Body of pancreas (tissue), 4 donors: ENCODE results near the gene GRIA4. TPM values are rescaled to one million over a fixed set of nuclear protein-coding genes. Genes with fewer than 3 reads are reported as not detected.

Source experiments
- ATAC-seq: fragments of 150-250 bp; one replicate; pipeline ENCODE4 v1.9.1; 2016
- DNase-seq, 4 donors: peaks; one replicate each; pipeline ENCODE4 v3.0.0-alpha.2; 2019
- H3K27ac ChIP-seq, 4 donors: fragments of 200-600 bp; sonication (generic); 1 replicate in 3 of 4; 2 replicates in 1 of 4; pipeline versions ENCODE4 v1.5.1 to v1.6.1; 2016 to 2019; ENCODE audit warnings: mild to moderate bottlenecking in 1 of 4, mixed read lengths in 1 of 4, moderate library complexity in 1 of 4
- H3K27me3 ChIP-seq, 2 donors: fragments of 200-600 bp; sonication (generic); one replicate each; pipeline ENCODE4 v1.6.0; 2016; ENCODE audit warnings: mild to moderate bottlenecking in 1 of 2
- H3K36me3 ChIP-seq, 2 donors: fragments of 200-600 bp; sonication (generic); replicated peaks in 1 of 2; 2 replicates each; pipeline ENCODE4 v1.5.1; 2016; ENCODE audit warnings: low read depth in 2 of 2; ENCODE audit not compliant: insufficient read depth in 1 of 2
- H3K4me1 ChIP-seq: fragments of 200-600 bp; sonication (generic); one replicate; pipeline ENCODE4 v1.6.0; 2016
- H3K4me3 ChIP-seq, 2 donors: fragments of 200-600 bp; sonication (generic); 1 replicate in 1 of 2; 2 replicates in 1 of 2; pipeline ENCODE4 v1.5.1; 2016 to 2019
- H3K9me3 ChIP-seq, 3 donors: fragments of 200-600 bp; sonication (generic); 1 replicate in 2 of 3; 2 replicates in 1 of 3; pipeline ENCODE4 v1.5.1; 2016
- POLR2A ChIP-seq, 3 donors: fragments of 450-650 bp; IDR thresholded peaks; one replicate each; pipeline ENCODE4 v1.6.1; 2016; ENCODE audit warnings: antibody characterized with exemption in 3 of 3, mild to moderate bottlenecking in 2 of 3
- WGBS, 2 donors: methylation state at CpG; one replicate each; pipeline ENCODE4 v1.1.5; 2017; 5-methylcytosine and 5-hydroxymethylcytosine counted together
- intact Hi-C: fragments of 100-400 bp; cut with DNase I; formaldehyde crosslinking; loops from one replicate; pipeline ENCODE4 v1.15.1; 2023
- total RNA-seq, 2 donors: library from RNA; depleted of rRNA; stranded (reverse); fragments of >200 nt; gene quantifications; one replicate each; pipeline ENCODE4 v1.1.0, GENCODE V29; 2016
- TF ChIP-seq, protein P1 (sequence below), 7 experiments: fragments of 450-650 bp in 4 of 7; fragments of 200-600 bp in 3 of 7; sonication (generic) in 3 of 7; IDR thresholded peaks; one replicate each; pipeline ENCODE4 v1.5.1; 2016 to 2019; ENCODE audit warnings: antibody characterized with exemption in 7 of 7

The GRIA4 gene
- total RNA-seq, 2 donors from 2014 or later, result 0.26 TPM; not detected in 1

DNA sequence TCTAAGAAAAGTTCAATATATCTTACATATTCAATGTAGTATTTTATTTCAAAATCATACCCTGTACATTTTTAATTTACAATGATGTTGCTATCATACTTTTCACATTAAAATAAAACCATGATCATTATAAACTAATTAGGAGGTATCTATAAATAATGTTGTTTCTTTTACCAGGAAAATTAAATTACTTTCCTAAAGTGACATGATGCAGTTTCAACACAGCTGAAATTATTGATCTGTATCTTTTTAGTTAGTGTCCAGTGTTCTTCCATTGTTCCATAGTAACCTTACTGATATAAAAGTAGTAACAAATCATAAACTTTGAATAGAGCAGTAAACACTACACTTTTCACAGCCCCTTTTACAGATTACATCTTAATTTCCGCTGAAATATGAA is 29.7 kb downstream of the GRIA4 start:
- intact Hi-C loops, result no loop called here
- no peaks in the 10 kb centered on the region for H3K9me3 ChIP-seq
- no peak for TF ChIP-seq POLR2A (IDR thresholded peaks at IDR 0.05)
- TF ChIP-seq, protein P1, sequence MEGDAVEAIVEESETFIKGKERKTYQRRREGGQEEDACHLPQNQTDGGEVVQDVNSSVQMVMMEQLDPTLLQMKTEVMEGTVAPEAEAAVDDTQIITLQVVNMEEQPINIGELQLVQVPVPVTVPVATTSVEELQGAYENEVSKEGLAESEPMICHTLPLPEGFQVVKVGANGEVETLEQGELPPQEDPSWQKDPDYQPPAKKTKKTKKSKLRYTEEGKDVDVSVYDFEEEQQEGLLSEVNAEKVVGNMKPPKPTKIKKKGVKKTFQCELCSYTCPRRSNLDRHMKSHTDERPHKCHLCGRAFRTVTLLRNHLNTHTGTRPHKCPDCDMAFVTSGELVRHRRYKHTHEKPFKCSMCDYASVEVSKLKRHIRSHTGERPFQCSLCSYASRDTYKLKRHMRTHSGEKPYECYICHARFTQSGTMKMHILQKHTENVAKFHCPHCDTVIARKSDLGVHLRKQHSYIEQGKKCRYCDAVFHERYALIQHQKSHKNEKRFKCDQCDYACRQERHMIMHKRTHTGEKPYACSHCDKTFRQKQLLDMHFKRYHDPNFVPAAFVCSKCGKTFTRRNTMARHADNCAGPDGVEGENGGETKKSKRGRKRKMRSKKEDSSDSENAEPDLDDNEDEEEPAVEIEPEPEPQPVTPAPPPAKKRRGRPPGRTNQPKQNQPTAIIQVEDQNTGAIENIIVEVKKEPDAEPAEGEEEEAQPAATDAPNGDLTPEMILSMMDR (IDR thresholded peaks at IDR 0.05), result no peak
- ATAC-seq (no peak), DNase-seq (no peak)
- no peak overlapping the region for H3K4me3 ChIP-seq
- H3K27ac ChIP-seq, result no peak overlapping the region
- 74 to 84% methylated on average over 1 of the region's 1 CpG for WGBS, 2 donors
- H3K4me1 ChIP-seq, result no peaks in the 10 kb centered on the region
- H3K36me3 ChIP-seq, result no peaks in the 10 kb centered on the region
- no peaks in the 10 kb centered on the region for H3K27me3 ChIP-seq

DNA sequence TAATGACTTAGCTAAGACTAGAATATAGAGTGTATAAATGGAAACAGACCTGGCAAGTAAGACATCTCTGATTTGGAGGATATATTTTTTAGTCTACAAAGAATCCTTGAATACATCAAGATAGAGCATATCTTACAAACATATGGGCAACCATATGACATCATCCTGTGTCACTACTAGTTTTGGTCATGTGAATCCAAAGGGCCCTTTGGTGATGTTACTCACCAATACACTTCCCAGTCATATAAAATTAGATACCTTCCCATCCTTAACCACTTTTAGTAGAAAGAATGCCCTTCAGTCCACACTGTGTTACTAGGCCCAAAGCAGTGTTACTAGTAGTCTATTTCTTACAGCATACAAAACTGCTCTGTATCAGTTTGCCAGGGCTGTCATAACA is 31.6 kb downstream of the GRIA4 start:
- Histone ChIP-seq H3K4me3 (no peak overlapping the region), H3K36me3 (no peaks in the 10 kb centered on the region), H3K27me3 (no peaks in the 10 kb centered on the region), H3K9me3 (no peaks in the 10 kb centered on the region), H3K4me1 (no peaks in the 10 kb centered on the region), H3K27ac (no peak overlapping the region)
- intact Hi-C loops, result no loop called here
- TF ChIP-seq, protein P1 (IDR thresholded peaks at IDR 0.05), result no peak
- TF ChIP-seq POLR2A (IDR thresholded peaks at IDR 0.05), result no peak
- ATAC-seq (no peak), DNase-seq (no peak)

DNA sequence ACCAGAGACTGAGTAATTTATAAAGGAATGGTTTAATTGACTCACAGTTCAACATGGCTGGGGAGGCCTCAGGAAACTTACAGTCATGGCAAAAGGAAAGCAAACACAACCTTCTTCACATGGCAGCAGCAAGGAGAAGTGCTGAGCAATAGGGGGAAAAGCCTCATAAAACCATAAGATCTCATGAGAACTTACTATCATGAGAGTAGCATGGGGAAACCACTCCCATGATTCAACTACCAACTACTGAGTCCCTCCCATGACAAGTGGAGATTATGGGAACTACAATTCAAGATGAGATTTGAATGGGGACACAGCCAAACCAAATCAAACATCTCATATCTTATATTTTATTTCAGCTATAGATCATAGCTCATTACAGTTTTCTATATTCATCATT is 33.0 kb downstream of the GRIA4 start:
- DNase-seq, result no peak
- Histone ChIP-seq H3K9me3 (no peaks in the 10 kb centered on the region), H3K36me3 (no peaks in the 10 kb centered on the region), H3K4me1 (no peaks in the 10 kb centered on the region), H3K4me3 (no peak overlapping the region), H3K27ac (no peak overlapping the region), H3K27me3 (no peaks in the 10 kb centered on the region)
- TF ChIP-seq, protein P1 (IDR thresholded peaks at IDR 0.05), result no peak
- TF ChIP-seq POLR2A (IDR thresholded peaks at IDR 0.05), result no peak
- intact Hi-C loops, result no loop called here
- no peak for ATAC-seq

DNA sequence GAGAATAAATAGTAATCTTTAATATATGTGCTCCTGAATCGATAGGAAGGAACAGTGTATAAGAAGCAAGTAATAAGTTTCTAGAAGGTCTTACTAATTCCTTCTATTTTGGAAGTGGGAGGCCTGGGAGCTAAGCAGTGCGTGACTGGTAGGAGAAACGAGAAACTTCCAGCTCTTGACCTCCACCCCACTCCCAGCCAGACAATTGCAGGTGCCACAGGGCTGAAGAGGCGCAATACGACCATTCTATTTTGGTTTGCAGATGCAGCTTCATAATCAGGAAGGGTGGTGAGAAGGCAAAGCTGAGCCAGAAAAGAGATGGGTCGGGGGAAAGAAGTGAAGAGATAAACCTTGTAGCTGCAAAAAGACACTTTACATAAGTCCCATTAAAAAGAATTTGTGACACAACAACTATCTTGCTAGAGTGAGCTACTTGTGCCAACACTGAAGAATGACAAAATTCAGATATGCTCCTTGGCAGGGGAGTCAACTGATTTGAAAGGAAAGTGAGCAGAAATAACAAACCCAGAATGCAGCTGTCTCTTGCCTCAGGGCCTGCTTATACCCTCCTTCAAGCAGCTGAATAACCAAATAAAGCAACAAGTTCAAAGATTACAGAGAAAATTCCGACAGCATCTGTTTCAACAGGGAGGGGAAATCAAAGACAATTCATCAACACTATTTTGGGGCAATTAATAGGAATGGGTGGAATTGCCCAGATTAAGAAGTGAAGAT is 35.1 kb downstream of the GRIA4 start:
- no peak overlapping the region for H3K27ac ChIP-seq
- H3K4me1 ChIP-seq, result no peaks in the 10 kb centered on the region
- H3K36me3 ChIP-seq, result no peaks in the 10 kb centered on the region
- 57 to 73% methylated on average over 7 of the region's 7 CpGs for WGBS, 2 donors
- intact Hi-C loops, result no loop called here
- no peaks in the 10 kb centered on the region for H3K27me3 ChIP-seq
- TF ChIP-seq, protein P1 (IDR thresholded peaks at IDR 0.05), result no peak
- TF ChIP-seq POLR2A (IDR thresholded peaks at IDR 0.05), result no peak
- H3K4me3 ChIP-seq, result no peak overlapping the region
- ATAC-seq, result no peak
- H3K9me3 ChIP-seq, result no peaks in the 10 kb centered on the region
- no peak for DNase-seq

DNA sequence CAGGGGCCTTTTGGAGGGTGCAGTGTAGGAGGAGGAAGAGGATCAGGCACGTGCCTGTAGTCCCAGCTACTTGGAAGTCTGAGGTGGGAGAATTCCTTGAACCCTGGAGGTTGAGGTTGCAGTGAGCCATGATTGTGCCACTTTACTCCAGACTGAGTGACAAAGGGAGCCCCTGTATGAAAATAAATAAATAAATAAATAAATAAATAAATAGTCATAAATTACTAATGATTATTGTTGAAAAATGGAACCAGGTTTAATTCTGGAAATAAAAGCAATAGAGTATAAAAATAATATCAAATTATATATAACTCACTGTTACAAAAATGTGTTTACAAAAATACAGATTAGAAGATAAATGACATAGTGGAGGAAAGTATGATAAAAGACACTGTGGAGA is 37.9 kb downstream of the GRIA4 start:
- intact Hi-C loops, result no loop called here
- H3K27ac ChIP-seq, result no peak overlapping the region
- ATAC-seq, result no peak

More for the DNA sequence above, 37.9 kb downstream of the GRIA4 start:
- Histone ChIP-seq H3K9me3 (no peaks in the 10 kb centered on the region), H3K4me1 (no peaks in the 10 kb centered on the region), H3K36me3 (no peaks in the 10 kb centered on the region), H3K27me3 (no peaks in the 10 kb centered on the region), H3K4me3 (no peak overlapping the region)
- TF ChIP-seq, protein P1 (IDR thresholded peaks at IDR 0.05), result no peak
- TF ChIP-seq POLR2A (IDR thresholded peaks at IDR 0.05), result no peak
- DNase-seq, result no peak
- 70 to 88% methylated on average over 1 of the region's 1 CpG for WGBS, 2 donors
